ENCODE data around the gene GAD1.

The GAD1 gene

GRCh38 chr2:170886386-170886785 is 69.7 kb downstream of the GAD1 start:
- DNase-seq (ENCODE audit: low read depth, low spot score), result peak; percentile 70
- H3K27ac ChIP-seq, result peak overlapping the region; percentile 33

GRCh38 chr2:170887496-170887895 is 70.8 kb downstream of the GAD1 start:
- no peak for DNase-seq (ENCODE audit: low read depth, low spot score)
- no peak overlapping the region for H3K27ac ChIP-seq

GRCh38 chr2:170887896-170888295 is 71.2 kb downstream of the GAD1 start:
- H3K27ac ChIP-seq, result no peak overlapping the region
- no peak for DNase-seq (ENCODE audit: low read depth, low spot score)

GRCh38 chr2:170891893-170892292 is 75.2 kb downstream of the GAD1 start:
- no peak for DNase-seq (ENCODE audit: low read depth, low spot score)
- no peak overlapping the region for H3K27ac ChIP-seq

GRCh38 chr2:170892391-170892951 is 75.8 kb downstream of the GAD1 start:
- DNase-seq (ENCODE audit: low read depth, low spot score), result no peak
- H3K27ac ChIP-seq, result no peak overlapping the region

- no peak for DNase-seq (ENCODE audit: low read depth, low spot score)
Observed at GRCh38 chr2:170895023-170895757, 78.5 kb downstream of the GAD1 start.

GRCh38 chr2:170896622-170897021 is 79.9 kb downstream of the GAD1 start:
- no peak for DNase-seq (ENCODE audit: low read depth, low spot score)
- no peak overlapping the region for H3K27ac ChIP-seq

More at GRCh38 chr2:170895023-170895757, 78.5 kb downstream of the GAD1 start:
- no peak overlapping the region for H3K27ac ChIP-seq

- DNase-seq (ENCODE audit: low read depth, low spot score), result no peak
- no peak overlapping the region for H3K27ac ChIP-seq
Observed at GRCh38 chr2:170897108-170897507, 80.4 kb downstream of the GAD1 start.

GRCh38 chr2:170905864-170906263 is 89.2 kb downstream of the GAD1 start:
- no peak for DNase-seq (ENCODE audit: low read depth, low spot score)
- no peak overlapping the region for H3K27ac ChIP-seq

All from epithelial cell of prostate (primary cell).